HG02642 (cell line): ENCODE data around the gene GPC6.

Source experiments
- ATAC-seq: cut with Tn5 transposase; IDR thresholded peaks from one replicate; pipeline ENCODE4 v1.9.1; 2021; ENCODE audit warnings: mild to moderate bottlenecking; ENCODE audit not compliant: unreplicated experiment, poor library complexity

The GPC6 gene

GRCh38 chr13:93753639-93754038 is 527.0 kb downstream of the GPC6 start:
- no peak for ATAC-seq

GRCh38 chr13:93755341-93755740 is 528.7 kb downstream of the GPC6 start:
- no peak for ATAC-seq

GRCh38 chr13:93758575-93758974 is 532.0 kb downstream of the GPC6 start:
- ATAC-seq = no peak

- ATAC-seq = no peak
Observed at GRCh38 chr13:93762708-93763426, 536.3 kb downstream of the GPC6 start.

- ATAC-seq = no peak
Observed at GRCh38 chr13:93765062-93765461, 538.5 kb downstream of the GPC6 start.

- ATAC-seq = no peak
Observed at GRCh38 chr13:93765811-93766210, 539.2 kb downstream of the GPC6 start.

- ATAC-seq = no peak
Observed at GRCh38 chr13:93766719-93767118, 540.1 kb downstream of the GPC6 start.

GRCh38 chr13:93767180-93767916 is 540.7 kb downstream of the GPC6 start:
- ATAC-seq = no peak

GRCh38 chr13:93767917-93768409 is 541.4 kb downstream of the GPC6 start:
- ATAC-seq = no peak

GRCh38 chr13:93769101-93769500 is 542.5 kb downstream of the GPC6 start:
- ATAC-seq = no peak

- no peak for ATAC-seq
Observed at GRCh38 chr13:93769607-93770006, 543.0 kb downstream of the GPC6 start.

GRCh38 chr13:93771227-93771626 is 544.6 kb downstream of the GPC6 start:
- no peak for ATAC-seq

GRCh38 chr13:93771782-93772181 is 545.2 kb downstream of the GPC6 start:
- no peak for ATAC-seq

- no peak for ATAC-seq
Observed at GRCh38 chr13:93774506-93774905, 547.9 kb downstream of the GPC6 start.

- ATAC-seq = no peak
Observed at GRCh38 chr13:93775027-93775426, 548.4 kb downstream of the GPC6 start.

GRCh38 chr13:93775507-93776108 is 549.0 kb downstream of the GPC6 start:
- ATAC-seq = no peak

GRCh38 chr13:93776936-93777335 is 550.3 kb downstream of the GPC6 start:
- ATAC-seq = no peak

GRCh38 chr13:93777504-93777903 is 550.9 kb downstream of the GPC6 start:
- ATAC-seq = no peak

- ATAC-seq = no peak
Observed at GRCh38 chr13:93778548-93778947, 551.9 kb downstream of the GPC6 start.

- no peak for ATAC-seq
Observed at GRCh38 chr13:93784191-93784590, 557.6 kb downstream of the GPC6 start.

GRCh38 chr13:93786846-93787489 is 560.4 kb downstream of the GPC6 start:
- no peak for ATAC-seq
